GM12892 (cell line): ENCODE results near the gene CLEC1A.

ENCODE experiments used
- POLR2A ChIP-seq: IDR thresholded peaks from 2 replicates; pipeline ENCODE4 v1.6.1; 2011; ENCODE audit warnings: low read depth, low read length, control low read depth
- POLR2AphosphoS5 ChIP-seq: IDR thresholded peaks from 2 replicates; pipeline ENCODE4 v1.6.1; 2011; ENCODE audit warnings: low read depth, low read length, control low read depth
- TAF1 ChIP-seq: IDR thresholded peaks from 2 replicates; pipeline ENCODE4 v1.6.1; 2011; ENCODE audit warnings: low read depth, mild to moderate bottlenecking, control low read depth, low read length, borderline replicate concordance

- TF ChIP-seq POLR2A (no peak), TAF1 (no peak), POLR2AphosphoS5 (no peak)
These were observed 31.5 kb downstream of the CLEC1A start for GRCh38 chr12:10067264-10067663.
